Measurements from ENCODE around the gene ASXL2.

Gene ASXL2

GRCh38 chr2:25685741-25686140 is 192.5 kb downstream of the ASXL2 start:
- no peak for DNase-seq (ENCODE audit: low read depth)

DNA sequence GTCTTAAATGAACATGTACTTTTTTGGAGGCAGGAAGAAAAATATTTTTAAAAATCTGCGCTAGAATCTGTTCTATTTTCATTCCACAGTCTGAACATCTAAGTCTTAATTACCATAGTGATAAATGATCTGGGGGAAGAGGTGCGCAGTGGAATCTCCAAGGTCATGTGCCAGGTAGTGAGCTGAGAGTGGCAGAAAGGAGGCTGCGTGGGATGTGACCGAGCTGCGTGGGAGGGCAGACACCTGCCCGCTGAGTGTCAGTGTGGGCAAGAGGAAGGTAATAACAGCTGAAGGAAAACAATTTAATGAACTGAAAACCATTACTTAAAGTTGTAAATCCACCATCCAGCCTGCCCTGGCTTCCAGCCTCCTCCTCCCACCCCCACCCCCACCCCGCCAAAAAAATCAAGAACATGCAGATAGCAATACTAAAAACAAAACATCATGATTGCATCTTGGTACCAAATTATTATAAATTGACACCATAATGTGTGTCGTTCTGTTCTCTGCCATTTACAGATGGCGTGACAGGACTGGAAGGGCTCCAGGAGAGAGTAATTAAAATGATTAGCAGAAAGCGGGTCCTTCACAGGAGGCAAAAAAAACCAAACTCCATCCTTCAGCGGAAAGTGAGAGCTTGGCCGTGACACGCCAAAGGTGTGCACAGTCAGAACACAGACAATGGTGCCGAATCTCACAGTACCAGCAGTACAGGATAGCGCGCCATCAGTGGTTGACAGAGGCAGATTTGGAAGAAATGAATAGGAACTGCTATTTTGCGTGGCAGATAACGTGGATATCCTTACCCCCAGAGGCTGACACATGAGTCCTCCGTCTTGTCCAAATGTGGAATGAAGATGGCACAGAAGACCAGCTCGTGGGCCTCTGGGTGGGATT is 193.5 kb downstream of the ASXL2 start:
- no peak for DNase-seq (ENCODE audit: low read depth)

Measured in HS-5 (cell line).